Natural killer cell (primary cell): ENCODE measurements around the gene TTYH1. TPM values are rescaled to one million over a fixed set of nuclear protein-coding genes. Genes with fewer than 3 reads are reported as not detected.
"Not testable (repeated sequence)": the region's sequence is repeated elsewhere in the genome, so short reads cannot be mapped to it uniquely, and the experiment has no call there.

ENCODE experiments used
- ATAC-seq, 3 donors: fragments of 150-1000 bp in 2 of 3; fragments of 200-7000 bp in 1 of 3; cut with Tn5 transposase; 1 replicate in 1 of 3; 2 replicates in 2 of 3; pipeline ENCODE4 v1.10.0; 2021; ENCODE audit warnings: mild to moderate bottlenecking in 2 of 3, moderate library complexity in 2 of 3
- DNase-seq, 2 donors: peaks; one replicate each; pipeline versions ENCODE4 v3.0.0 to v3.0.0-alpha.2; 2013 to 2021; ENCODE audit warnings: mixed read lengths in 1 of 2
- H3K27ac ChIP-seq: one replicate; pipeline ENCODE4 v1.5.1; 2013; ENCODE audit warnings: mild to moderate bottlenecking, low read length
- H3K27me3 ChIP-seq: one replicate; pipeline ENCODE4 v1.6.1; 2013; ENCODE audit warnings: low read length; ENCODE audit not compliant: control insufficient read depth, insufficient read depth
- H3K36me3 ChIP-seq: one replicate; pipeline ENCODE4 v1.6.1; 2013; ENCODE audit warnings: low read length; ENCODE audit not compliant: control insufficient read depth, insufficient read depth
- H3K4me1 ChIP-seq: one replicate; pipeline ENCODE4 v1.6.1; 2013; ENCODE audit warnings: low read length; ENCODE audit not compliant: control insufficient read depth, insufficient read depth
- H3K4me3 ChIP-seq: one replicate; pipeline ENCODE4 v1.5.1; 2013; ENCODE audit warnings: low read length
- H3K9me3 ChIP-seq: one replicate; pipeline ENCODE4 v1.6.1; 2013; ENCODE audit warnings: low read length; ENCODE audit not compliant: control insufficient read depth, insufficient read depth
- H3K27ac Mint-ChIP-seq, 2 donors: one replicate each; pipeline ENCODE4 v1.8.0; 2022; ENCODE audit warnings: mild to moderate bottlenecking in 2 of 2, mixed read lengths in 2 of 2, moderate library complexity in 1 of 2
- H3K27me3 Mint-ChIP-seq, 2 donors: one replicate each; pipeline ENCODE4 v1.8.0; 2022; ENCODE audit warnings: low read depth in 2 of 2, mixed read lengths in 2 of 2
- H3K36me3 Mint-ChIP-seq: one replicate; pipeline ENCODE4 v1.8.0; 2022; ENCODE audit warnings: mixed read lengths
- H3K4me1 Mint-ChIP-seq, 2 donors: one replicate each; pipeline ENCODE4 v1.8.0; 2022; ENCODE audit warnings: mixed read lengths in 2 of 2
- H3K4me3 Mint-ChIP-seq: one replicate; pipeline ENCODE4 v1.8.0; 2022; ENCODE audit warnings: mild to moderate bottlenecking, moderate library complexity, mixed read lengths
- H3K9me3 Mint-ChIP-seq, 2 donors: one replicate each; pipeline ENCODE4 v1.8.0; 2022; ENCODE audit warnings: mixed read lengths in 2 of 2
- CTCF ChIP-seq: fragments of 200-600 bp; IDR thresholded peaks from one replicate; pipeline ENCODE4 v1.8.0; 2022; ENCODE audit warnings: antibody characterized with exemption
- WGBS: methylation state at CpG from one replicate; pipeline ENCODE4 v1.1.7; 2013; ENCODE audit warnings: missing lambda C conversion rate; ENCODE audit not compliant: insufficient coverage; 5-methylcytosine and 5-hydroxymethylcytosine counted together
- intact Hi-C: fragments of 100-400 bp; cut with micrococcal nuclease; formaldehyde crosslinking; loops from one replicate; pipeline ENCODE4 v1.14.2; 2022
- total RNA-seq, 4 donors: library from RNA; stranded (reverse); fragments of 120-200 nt in 1 of 4; gene quantifications; one replicate each; pipeline versions ENCODE4 v1.2.3 to v1.2.4, GENCODE V29; 2013 to 2022

Gene TTYH1
- total RNA-seq, 3 donors from 2014 or later (not counting 1 experiment from before 2014, with no cell fraction given): 0.59 to 0.84 (median 0.65) TPM

GRCh38 chr19:54370434-54370796 is 44.8 kb upstream of the TTYH1 start:
- Histone ChIP-seq H3K4me3 (peak overlapping the region; percentile 48), H3K4me1 (peaks cover 69% of the 10 kb centered on the region)
- H3K27me3 ChIP-seq, H3K9me3 ChIP-seq, H3K27ac ChIP-seq, intact Hi-C loops, H3K27me3 Mint-ChIP-seq, H3K36me3 ChIP-seq, H3K36me3 Mint-ChIP-seq, H3K9me3 Mint-ChIP-seq: not testable (repeated sequence)
- ATAC-seq: peak; percentile 68 to 82 (median 69)
- peak; percentile 48 to 81 for DNase-seq
- peak overlapping the region; percentile 75 to 91 for H3K27ac Mint-ChIP-seq
- 0% methylated on average over 8 of the region's 10 CpGs for WGBS
- peaks cover 40 to 66% of the 10 kb centered on the region in 2 donors for H3K4me1 Mint-ChIP-seq
- peak overlapping the region; percentile 84 for H3K4me3 Mint-ChIP-seq

GRCh38 chr19:54371453-54371852 is 43.8 kb upstream of the TTYH1 start:
- H3K36me3 Mint-ChIP-seq, H3K4me3 ChIP-seq, H3K27me3 ChIP-seq, intact Hi-C loops, H3K27me3 Mint-ChIP-seq, H3K36me3 ChIP-seq, DNase-seq, H3K27ac ChIP-seq, ATAC-seq, H3K9me3 Mint-ChIP-seq, H3K9me3 ChIP-seq: not testable (repeated sequence)
- H3K4me1 ChIP-seq: peaks cover 66% of the 10 kb centered on the region
- 87% methylated on average over 5 of the region's 5 CpGs for WGBS
- Mint-ChIP-seq H3K4me1 (peaks cover 42 to 60% of the 10 kb centered on the region in 2 donors), H3K4me3 (peak overlapping the region; percentile 40), H3K27ac (peak overlapping the region in 1 of 2 donors; percentile 91)

- Mint-ChIP-seq H3K9me3 (no peaks in the 10 kb centered on the region), H3K36me3 (no peaks in the 10 kb centered on the region), H3K27ac (no peak overlapping the region), H3K27me3 (peaks cover 0 to 3% of the 10 kb centered on the region in 2 donors), H3K4me1 (peaks cover 52 to 62% of the 10 kb centered on the region in 2 donors), H3K4me3 (no peak overlapping the region)
- no peaks in the 10 kb centered on the region for H3K36me3 ChIP-seq
- H3K27ac ChIP-seq: no peak overlapping the region
- peaks cover 69% of the 10 kb centered on the region for H3K4me1 ChIP-seq
- intact Hi-C loops: no loop called here
- peak in 1 of 3 donors; percentile 42 for ATAC-seq
- no peak overlapping the region for H3K4me3 ChIP-seq
- H3K9me3 ChIP-seq: no peaks in the 10 kb centered on the region
- 73% methylated on average over 12 of the region's 16 CpGs for WGBS
- no peaks in the 10 kb centered on the region for H3K27me3 ChIP-seq
- no peak for TF ChIP-seq CTCF
- DNase-seq: no peak
These were observed 41.3 kb upstream of the TTYH1 start for GRCh38 chr19:54373781-54374631.

- H3K27ac ChIP-seq, H3K36me3 Mint-ChIP-seq, ATAC-seq, H3K9me3 ChIP-seq, intact Hi-C loops, H3K4me3 ChIP-seq, H3K27me3 ChIP-seq, H3K27me3 Mint-ChIP-seq, H3K9me3 Mint-ChIP-seq, H3K36me3 ChIP-seq: not testable (repeated sequence)
- H3K4me1 Mint-ChIP-seq: peaks cover 45 to 58% of the 10 kb centered on the region in 2 donors
- peak in 1 of 2 donors; percentile 56 for DNase-seq
- peak overlapping the region in 1 of 2 donors; percentile 54 for H3K27ac Mint-ChIP-seq
- peak overlapping the region; percentile 59 for H3K4me3 Mint-ChIP-seq
- H3K4me1 ChIP-seq: peaks cover 67% of the 10 kb centered on the region
- 65% methylated on average over 22 of the region's 28 CpGs for whole genome bisulfite sequencing
These were observed 39.9 kb upstream of the TTYH1 start for GRCh38 chr19:54375181-54375938.
